GM12864 (cell line): ENCODE data around the gene RMI2.

Experiments used
- DNase-seq: peaks from one replicate; pipeline ENCODE4 v3.0.0-alpha.2; 2011; ENCODE audit warnings: low read depth
- H3K4me3 ChIP-seq: 2 replicates; pipeline ENCODE4 v1.5.1; 2011; ENCODE audit warnings: mild to moderate bottlenecking, low read depth, low read length, control low read depth
- CTCF ChIP-seq: IDR thresholded peaks from 2 replicates; pipeline ENCODE4 v1.5.1; 2011; ENCODE audit warnings: low read depth, mild to moderate bottlenecking, moderate library complexity, low read length, control low read depth, inconsistent platforms; ENCODE audit errors: missing control alignments

Gene RMI2

GRCh38 chr16:11341371-11341770 is 3.9 kb upstream of the RMI2 start:
- no peak for TF ChIP-seq CTCF
- no peak overlapping the region for H3K4me3 ChIP-seq
- DNase-seq, result no peak

DNA sequence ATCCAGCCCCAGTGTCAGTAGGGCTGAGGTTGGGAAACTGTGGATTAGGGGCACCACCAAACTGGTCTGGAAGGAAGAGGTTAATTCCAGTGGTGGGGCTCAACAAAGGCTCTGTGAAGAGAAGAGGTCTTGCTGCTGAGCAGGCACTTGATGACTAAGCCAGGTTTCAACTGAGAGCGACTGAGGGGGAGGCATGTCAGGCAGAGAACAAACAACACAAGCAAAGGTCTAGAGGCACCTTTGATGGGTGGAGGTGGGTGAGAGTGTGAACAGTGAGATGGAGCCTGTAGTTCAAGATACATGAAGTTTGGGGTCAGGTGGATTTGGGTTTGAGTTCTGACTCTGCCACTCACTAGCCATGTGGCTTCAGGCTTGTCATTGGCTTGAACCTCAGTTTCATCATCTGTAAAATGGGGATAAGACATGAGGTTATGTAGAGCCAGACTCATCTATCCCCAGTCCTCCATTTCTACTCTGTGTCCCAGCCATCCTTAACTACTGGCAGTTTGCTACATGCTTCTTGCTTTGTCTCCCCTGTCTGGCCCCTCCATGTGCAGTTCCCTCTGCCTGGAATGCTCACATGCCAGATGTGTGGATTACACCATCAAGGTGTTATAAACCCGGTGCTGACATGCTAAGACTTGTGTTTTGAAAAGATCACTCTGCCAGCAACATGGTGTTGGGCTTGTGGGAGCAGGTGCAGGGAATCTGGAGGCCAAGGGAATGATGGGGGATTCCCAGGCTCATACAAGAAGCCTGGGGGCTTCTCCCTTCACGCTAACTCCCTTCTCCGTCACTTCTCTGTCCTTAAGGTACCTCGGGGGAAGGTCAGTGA is 3.0 kb upstream of the RMI2 start:
- TF ChIP-seq CTCF, result no peak
- H3K4me3 ChIP-seq, result no peak overlapping the region
- no peak for DNase-seq

DNA sequence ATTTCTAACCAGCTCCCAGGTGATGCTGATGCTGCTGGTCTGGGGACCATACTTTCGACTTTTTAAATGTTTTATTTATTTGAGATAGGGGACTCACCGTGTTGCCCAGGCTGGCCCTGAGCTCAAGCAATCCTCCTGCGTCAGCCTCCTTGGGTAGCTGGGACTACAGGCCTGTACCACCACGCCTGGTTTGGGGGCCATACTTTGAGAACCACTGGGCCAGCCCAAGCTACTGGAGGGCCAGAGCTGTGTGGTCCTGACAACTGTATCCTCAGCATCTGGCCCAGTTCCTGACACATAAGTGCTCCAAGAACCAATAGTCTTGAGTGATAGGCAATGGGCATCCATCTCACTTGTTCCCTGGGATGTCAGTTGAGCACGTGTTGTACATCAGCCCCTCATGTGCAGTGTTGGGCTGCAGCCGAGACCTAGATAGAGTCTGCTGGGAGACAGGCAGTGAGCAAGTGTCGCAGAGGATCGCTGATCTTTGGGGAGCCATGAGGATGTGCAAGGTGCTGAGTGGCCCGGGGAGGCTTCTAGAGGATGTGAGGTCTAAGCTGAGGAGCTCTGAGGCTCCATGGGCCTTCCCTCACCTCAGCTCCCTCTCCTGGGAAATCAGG is 1.6 kb downstream of the RMI2 start:
- TF ChIP-seq CTCF, result no peak
- DNase-seq, result no peak
- H3K4me3 ChIP-seq, result no peak overlapping the region

DNA sequence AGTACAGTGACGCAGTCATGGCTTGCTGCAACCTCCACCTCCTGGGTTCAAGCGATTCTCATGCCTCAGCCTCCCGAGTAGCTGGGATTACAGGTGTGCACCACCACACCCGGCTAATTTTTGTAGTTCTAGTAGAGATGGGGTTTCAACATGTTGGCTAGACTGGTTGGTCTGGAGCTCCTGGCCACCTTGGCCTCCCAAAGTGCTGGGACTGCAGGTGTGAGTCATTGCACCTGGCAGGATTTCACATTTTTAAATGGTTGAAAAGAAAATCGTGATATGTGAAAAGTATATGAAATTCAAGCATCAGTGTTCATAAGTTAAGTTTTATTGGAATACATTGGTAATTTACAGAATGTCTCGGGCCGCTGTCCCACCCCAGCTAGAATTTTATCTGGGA is 2.6 kb downstream of the RMI2 start:
- no peak for DNase-seq
- TF ChIP-seq CTCF, result no peak
- H3K4me3 ChIP-seq, result no peak overlapping the region

GRCh38 chr16:11348737-11349598 is 3.7 kb downstream of the RMI2 start:
- H3K4me3 ChIP-seq, result no peak overlapping the region
- TF ChIP-seq CTCF, result no peak
- DNase-seq, result no peak

- no peak for DNase-seq
- no peak for TF ChIP-seq CTCF
- no peak overlapping the region for H3K4me3 ChIP-seq
Measured at GRCh38 chr16:11349599-11350276, 4.5 kb downstream of the RMI2 start.
